GM12864 (cell line): ENCODE results near the gene RPL10.
A peak's percentile ranks its signal among the peaks of the same experiment; 100 is the strongest.

Experiments
- DNase-seq: peaks from one replicate; pipeline ENCODE4 v3.0.0-alpha.2; 2011; ENCODE audit warnings: low read depth
- H3K4me3 ChIP-seq: 2 replicates; pipeline ENCODE4 v1.5.1; 2011; ENCODE audit warnings: mild to moderate bottlenecking, low read depth, low read length, control low read depth
- CTCF ChIP-seq: IDR thresholded peaks from 2 replicates; pipeline ENCODE4 v1.5.1; 2011; ENCODE audit warnings: low read depth, mild to moderate bottlenecking, moderate library complexity, low read length, control low read depth, inconsistent platforms; ENCODE audit errors: missing control alignments

Gene RPL10

GRCh38 chrX:154368630-154369448 is 29.3 kb upstream of the RPL10 start:
- TF ChIP-seq CTCF, result no peak
- peak; percentile 59 for DNase-seq
- peak overlapping the region; percentile 71 for H3K4me3 ChIP-seq

GRCh38 chrX:154369449-154370299 is 28.5 kb upstream of the RPL10 start:
- no peak for TF ChIP-seq CTCF
- DNase-seq, result no peak
- H3K4me3 ChIP-seq, result peak overlapping the region; percentile 71

- DNase-seq, result no peak
- H3K4me3 ChIP-seq, result peak overlapping the region; percentile 71
- TF ChIP-seq CTCF, result no peak
These were observed 27.7 kb upstream of the RPL10 start for GRCh38 chrX:154370300-154371016.

- H3K4me3 ChIP-seq, result peak overlapping the region; percentile 71
- peak; percentile 72 for DNase-seq
- no peak for TF ChIP-seq CTCF
These were observed 27.0 kb upstream of the RPL10 start for GRCh38 chrX:154371017-154371788.

- H3K4me3 ChIP-seq, result peak overlapping the region; percentile 59
- DNase-seq, result no peak
- no peak for TF ChIP-seq CTCF
These were observed 26.3 kb upstream of the RPL10 start for GRCh38 chrX:154371789-154372300.

GRCh38 chrX:154372612-154373022 is 25.6 kb upstream of the RPL10 start:
- DNase-seq, result no peak
- no peak for TF ChIP-seq CTCF

More at GRCh38 chrX:154372612-154373022, 25.6 kb upstream of the RPL10 start:
- H3K4me3 ChIP-seq, result no peak overlapping the region; the same call in 1 of the 2 replicates
